CD14-positive monocyte (primary cell): Measurements from ENCODE around the gene DUSP11. TPM values are rescaled to one million over a fixed set of nuclear protein-coding genes. Genes with fewer than 3 reads are reported as not detected.
"Not testable (repeated sequence)": the region's sequence is repeated elsewhere in the genome, so short reads cannot be mapped to it uniquely, and the experiment has no call there.

ENCODE experiments used
- DNase-seq, 3 donors: peaks; one replicate each; pipeline ENCODE4 v3.0.0-alpha.2; 2011 to 2022
- H2AFZ ChIP-seq: 2 replicates; pipeline ENCODE4 v1.6.0; 2012; ENCODE audit warnings: mild to moderate bottlenecking, low read depth, low read length, inconsistent platforms; ENCODE audit not compliant: insufficient read depth, poor library complexity, severe bottlenecking
- H3K27ac ChIP-seq, 2 donors: 1 replicate in 1 of 2; 2 replicates in 1 of 2; pipeline ENCODE4 v1.5.1; 2012 to 2013; ENCODE audit warnings: low read length in 2 of 2, control low read depth in 1 of 2, inconsistent platforms in 1 of 2, low read depth in 1 of 2, mild to moderate bottlenecking in 1 of 2
- H3K27me3 ChIP-seq, 2 donors: one replicate each; pipeline versions ENCODE4 v1.6.0 to v1.6.1; 2011 to 2013; ENCODE audit warnings: low read length in 2 of 2; ENCODE audit not compliant: control insufficient read depth in 2 of 2, insufficient read depth in 2 of 2
- H3K36me3 ChIP-seq, 2 donors: replicated peaks in 1 of 2; 1 replicate in 1 of 2; 2 replicates in 1 of 2; pipeline versions ENCODE4 v1.5.1 to v1.6.1; 2012 to 2013; ENCODE audit warnings: low read length in 2 of 2, control low read depth in 1 of 2, inconsistent platforms in 1 of 2, mild to moderate bottlenecking in 1 of 2; ENCODE audit not compliant: insufficient read depth in 2 of 2, control insufficient read depth in 1 of 2
- H3K4me1 ChIP-seq, 2 donors: 1 replicate in 1 of 2; 2 replicates in 1 of 2; pipeline versions ENCODE4 v1.5.1 to v1.6.1; 2012 to 2013; ENCODE audit warnings: low read length in 2 of 2, control low read depth in 1 of 2, inconsistent platforms in 1 of 2, mild to moderate bottlenecking in 1 of 2, moderate library complexity in 1 of 2; ENCODE audit not compliant: insufficient read depth in 2 of 2, control insufficient read depth in 1 of 2
- H3K4me2 ChIP-seq: replicated peaks from 2 replicates; pipeline ENCODE3; 2012; ENCODE audit warnings: low read length, moderate library complexity, mild to moderate bottlenecking; ENCODE audit not compliant: poor library complexity, severe bottlenecking; ENCODE audit errors: extremely low read depth
- H3K4me3 ChIP-seq, 3 experiments: fragments of 200-600 bp in 1 of 3; sonication (generic) in 1 of 3; replicated peaks in 1 of 3; 1 replicate in 2 of 3; 2 replicates in 1 of 3; pipeline ENCODE4 v1.5.1; 2011 to 2013; ENCODE audit warnings: low read length in 3 of 3, mild to moderate bottlenecking in 3 of 3, control low read depth in 2 of 3, low read depth in 2 of 3, inconsistent platforms in 1 of 3, moderate library complexity in 1 of 3
- H3K79me2 ChIP-seq: 2 replicates; pipeline ENCODE4 v1.6.0; 2012; ENCODE audit warnings: mild to moderate bottlenecking, control low read depth, inconsistent platforms, low read length, moderate library complexity; ENCODE audit not compliant: insufficient read depth
- H3K9ac ChIP-seq: 2 replicates; pipeline ENCODE4 v1.6.0; 2017; ENCODE audit warnings: low read length, mild to moderate bottlenecking; ENCODE audit not compliant: insufficient read depth, poor library complexity, severe bottlenecking
- H3K9me3 ChIP-seq, 2 donors: replicated peaks in 1 of 2; 1 replicate in 1 of 2; 2 replicates in 1 of 2; pipeline versions ENCODE4 v1.5.1 to v1.6.1; 2012 to 2013; ENCODE audit warnings: low read length in 2 of 2, control low read depth in 1 of 2; ENCODE audit not compliant: control insufficient read depth in 1 of 2, insufficient read depth in 1 of 2
- H4K20me1 ChIP-seq: 2 replicates; pipeline ENCODE4 v1.6.0; 2012; ENCODE audit warnings: mild to moderate bottlenecking, low read length, control low read depth, moderate library complexity; ENCODE audit not compliant: insufficient read depth
- H3K27ac Mint-ChIP-seq, 7 donors: one replicate each; pipeline ENCODE4 v1.8.0; 2020; ENCODE audit warnings: mild to moderate bottlenecking in 7 of 7, mixed read lengths in 7 of 7, moderate library complexity in 6 of 7, inconsistent platforms in 2 of 7
- H3K27me3 Mint-ChIP-seq, 3 donors: one replicate each; pipeline ENCODE4 v1.8.0; 2021 to 2022; ENCODE audit warnings: low read depth in 3 of 3, mild to moderate bottlenecking in 3 of 3, mixed read lengths in 3 of 3, moderate library complexity in 3 of 3, inconsistent platforms in 1 of 3
- H3K36me3 Mint-ChIP-seq, 2 donors: one replicate each; pipeline ENCODE4 v1.8.0; 2020; ENCODE audit warnings: mixed read lengths in 2 of 2, inconsistent platforms in 1 of 2, mild to moderate bottlenecking in 1 of 2
- H3K4me1 Mint-ChIP-seq: one replicate; pipeline ENCODE4 v1.8.0; 2020; ENCODE audit warnings: mild to moderate bottlenecking, mixed read lengths
- H3K4me3 Mint-ChIP-seq, 2 donors: one replicate each; pipeline ENCODE4 v1.8.0; 2020; ENCODE audit warnings: mild to moderate bottlenecking in 2 of 2, mixed read lengths in 2 of 2, moderate library complexity in 1 of 2
- H3K9me3 Mint-ChIP-seq, 7 donors: one replicate each; pipeline ENCODE4 v1.8.0; 2020 to 2022; ENCODE audit warnings: mixed read lengths in 7 of 7, mild to moderate bottlenecking in 6 of 7, moderate library complexity in 6 of 7, inconsistent platforms in 2 of 7
- CTCF ChIP-seq: fragments of 200-600 bp; IDR thresholded peaks from one replicate; pipeline ENCODE4 v1.8.0; 2022; ENCODE audit warnings: antibody characterized with exemption, mild to moderate bottlenecking
- WGBS: methylation state at CpG from one replicate; pipeline ENCODE4 v1.1.5; 2013; ENCODE audit warnings: missing lambda C conversion rate; ENCODE audit not compliant: insufficient coverage; 5-methylcytosine and 5-hydroxymethylcytosine counted together
- intact Hi-C, 2 donors: fragments of 100-400 bp; cut with micrococcal nuclease; formaldehyde crosslinking; loops; one replicate each; pipeline versions ENCODE4 v1.15.0 to v1.15.1; 2023
- polyA plus RNA-seq, 3 donors: library from polyadenylated mRNA; depleted of rRNA in 1 of 3; unstranded in 2 of 3; stranded (reverse) in 1 of 3; fragments of 300-500 nt in 2 of 3; fragments of >200 nt in 1 of 3; fragmentation: Illumina TruSeq in 2 of 3; gene quantifications; 1 replicate in 2 of 3; 2 replicates in 1 of 3; pipeline ENCODE4 v1.2.3, GENCODE V29; 2012 to 2021

Gene DUSP11
- polyA plus RNA-seq, 3 donors = 9.9 to 25.7 (median 23.1) TPM

- DNase-seq = no peak
- Mint-ChIP-seq H3K9me3 (no peaks in the 10 kb centered on the region), H3K27ac (no peak overlapping the region), H3K4me1 (no peaks in the 10 kb centered on the region), H3K36me3 (no peaks in the 10 kb centered on the region), H3K4me3 (no peak overlapping the region), H3K27me3 (peaks cover 0 to 5% (median 0%) of the 10 kb centered on the region in 3 donors)
- Histone ChIP-seq H3K4me1 (no peaks in the 10 kb centered on the region), H3K27ac (no peak overlapping the region), H2AFZ (no peak overlapping the region), H3K27me3 (no peaks in the 10 kb centered on the region), H3K9me3 (no peaks in the 10 kb centered on the region), H3K9ac (no peak overlapping the region), H3K4me2 (no peak overlapping the region), H4K20me1 (no peaks in the 10 kb centered on the region), H3K79me2 (no peaks in the 10 kb centered on the region), H3K36me3 (no peaks in the 10 kb centered on the region), H3K4me3 (no peak overlapping the region)
- TF ChIP-seq CTCF = no peak
- intact Hi-C loops = no loop called here
Observed at GRCh38 chr2:73811878-73812277, 32.0 kb upstream of the DUSP11 start.

GRCh38 chr2:73783883-73784282 is 4.0 kb upstream of the DUSP11 start, which contains the start of gene C2orf78:
Gene C2orf78 (plus strand): TSS chr2:73784183. CDS start chr2:73784310, 127 bp downstream.
- H3K27ac Mint-ChIP-seq, H3K9me3 ChIP-seq, H4K20me1 ChIP-seq, H3K9me3 Mint-ChIP-seq, intact Hi-C loops, H3K36me3 Mint-ChIP-seq, H3K27me3 ChIP-seq, H3K4me2 ChIP-seq, H3K4me1 Mint-ChIP-seq, H3K27me3 Mint-ChIP-seq, H3K36me3 ChIP-seq, DNase-seq, H3K4me3 Mint-ChIP-seq, H3K27ac ChIP-seq, H3K4me3 ChIP-seq, H3K9ac ChIP-seq, H2AFZ ChIP-seq: not testable (repeated sequence)
- Histone ChIP-seq H3K79me2 (peaks cover 11% of the 10 kb centered on the region), H3K4me1 (peaks cover 5 to 11% of the 10 kb centered on the region in 2 donors)
- WGBS = no CpG with 5 or more reads among the region's 3 CpGs

- H3K36me3 ChIP-seq, H3K9me3 ChIP-seq, H4K20me1 ChIP-seq, H3K4me3 Mint-ChIP-seq, H3K9ac ChIP-seq, H3K4me2 ChIP-seq, H3K36me3 Mint-ChIP-seq, H3K27ac ChIP-seq, H3K4me3 ChIP-seq, H3K27ac Mint-ChIP-seq, H3K9me3 Mint-ChIP-seq, H3K4me1 Mint-ChIP-seq, intact Hi-C loops, H3K27me3 ChIP-seq, DNase-seq, H3K27me3 Mint-ChIP-seq, H2AFZ ChIP-seq: not testable (repeated sequence)
- WGBS = 91% methylated on average over 4 of the region's 15 CpGs
- peaks cover 8 to 15% of the 10 kb centered on the region in 2 donors for H3K4me1 ChIP-seq
- H3K79me2 ChIP-seq = peaks cover 16% of the 10 kb centered on the region
Observed at GRCh38 chr2:73783402-73783801, 3.5 kb upstream of the DUSP11 start.
